K562 treated with DMSO at 1 percent for 12 hours (cell line): ENCODE results near the gene OR6M1. TPM values are rescaled to one million over a fixed set of nuclear protein-coding genes. Genes with fewer than 3 reads are reported as not detected.

Experiments used
- total RNA-seq: library from RNA; unstranded; fragments of 300-600 nt; gene quantifications from 2 replicates; pipeline ENCODE4 v1.2.3, GENCODE V29; 2022; ENCODE audit not compliant: insufficient read depth

OR6M1 gene, protein sequence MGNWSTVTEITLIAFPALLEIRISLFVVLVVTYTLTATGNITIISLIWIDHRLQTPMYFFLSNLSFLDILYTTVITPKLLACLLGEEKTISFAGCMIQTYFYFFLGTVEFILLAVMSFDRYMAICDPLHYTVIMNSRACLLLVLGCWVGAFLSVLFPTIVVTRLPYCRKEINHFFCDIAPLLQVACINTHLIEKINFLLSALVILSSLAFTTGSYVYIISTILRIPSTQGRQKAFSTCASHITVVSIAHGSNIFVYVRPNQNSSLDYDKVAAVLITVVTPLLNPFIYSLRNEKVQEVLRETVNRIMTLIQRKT
- not detected in 2 replicates for total RNA-seq

DNA sequence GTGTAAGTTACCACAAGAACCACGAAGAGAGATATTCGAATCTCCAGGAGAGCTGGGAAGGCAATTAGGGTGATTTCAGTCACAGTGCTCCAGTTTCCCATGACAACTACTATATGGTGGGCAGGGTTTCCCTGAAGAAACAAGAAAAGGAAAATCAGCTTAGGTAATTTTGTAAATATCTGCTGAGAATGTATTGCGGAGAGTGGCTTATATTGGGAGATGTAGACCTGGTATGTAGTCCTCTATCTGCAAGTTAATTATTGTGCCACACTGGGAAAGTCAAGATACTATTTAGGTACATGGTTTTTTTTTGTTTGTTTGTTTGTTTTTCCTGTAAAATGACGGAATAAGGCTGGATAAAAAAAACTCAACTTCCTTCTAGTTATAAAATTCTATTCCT is at the start of gene OR6M1:
TSS of gene OR6M1 (minus strand) at position 101 of the 400 bp plus-strand sequence. CDS start at position 101, 0 bp downstream.

Other genes starting within 250 kb of the OR6M1 start
- gene SCN3B, start 151.7 kb downstream of the OR6M1 start, total RNA-seq: not detected in 2 replicates
- gene ZNF202, start 64.7 kb downstream of the OR6M1 start, total RNA-seq: 1.2 and 4.1 TPM in 2 replicates
- not detected in 2 replicates for gene OR6X1, start 51.8 kb downstream of the OR6M1 start, total RNA-seq
- not detected in 2 replicates for gene TMEM225, start 79.3 kb upstream of the OR6M1 start, total RNA-seq
- not detected in 2 replicates for gene OR8D4, start 95.8 kb upstream of the OR6M1 start, total RNA-seq
- gene OR4D5, start 133.3 kb upstream of the OR6M1 start, total RNA-seq: not detected in 2 replicates
- gene OR6T1, start 137.5 kb upstream of the OR6M1 start, total RNA-seq: not detected in 2 replicates
- gene OR10S1, start 171.4 kb upstream of the OR6M1 start, total RNA-seq: not detected in 2 replicates
- not detected in 2 replicates for gene OR10G6, start 188.8 kb upstream of the OR6M1 start, total RNA-seq
- gene OR10G4, start 206.6 kb upstream of the OR6M1 start, total RNA-seq: not detected in 2 replicates
- gene OR10G9, start 216.7 kb upstream of the OR6M1 start, total RNA-seq: not detected in 2 replicates
- gene OR10G8, start 220.4 kb upstream of the OR6M1 start, total RNA-seq: not detected in 2 replicates
- gene OR10G7, start 235.0 kb upstream of the OR6M1 start, total RNA-seq: not detected in 2 replicates